Fibroblast of lung (primary cell): Measurements from ENCODE around the gene RAB6A.
"Not testable (repeated sequence)": the region's sequence is repeated elsewhere in the genome, so short reads cannot be mapped to it uniquely, and the experiment has no call there.

Experiments used
- CTCF ChIP-seq, 2 donors: IDR thresholded peaks in 1 of 2; conservative IDR thresholded peaks in 1 of 2; 1 replicate in 1 of 2; 2 replicates in 1 of 2; pipeline ENCODE4 v1.5.1; 2011 to 2012; ENCODE audit warnings: low read length in 2 of 2, control low read depth in 1 of 2, inconsistent platforms in 1 of 2, low read depth in 1 of 2, mild to moderate bottlenecking in 1 of 2
- EZH2 ChIP-seq: IDR thresholded peaks from 2 replicates; pipeline ENCODE4 v1.5.1; 2012; ENCODE audit warnings: low read length, control low read depth, mild to moderate bottlenecking; ENCODE audit errors: missing control alignments

- TF ChIP-seq CTCF (conservative IDR thresholded peaks at IDR 0.05 in 1 of 2, IDR thresholded peaks at IDR 0.05 in 1 of 2; ENCODE audit: low read depth in 1 of 2, low read length in 2 of 2); EZH2: not testable (repeated sequence)
Observed at GRCh38 chr11:73770811-73771210, 9.9 kb upstream of the RAB6A start.
